Smooth muscle cell (in vitro differentiated cells): ENCODE measurements around the gene TBL1XR1. TPM values are rescaled to one million over a fixed set of nuclear protein-coding genes. Genes with fewer than 3 reads are reported as not detected.
"Not testable (repeated sequence)": the region's sequence is repeated elsewhere in the genome, so short reads cannot be mapped to it uniquely, and the experiment has no call there.

Experiments used
- DNase-seq: peaks from one replicate; lab custom pipeline; 2025; ENCODE audit not compliant: unreplicated experiment; lab: John Stamatoyannopoulos, UW
- H2AFZ ChIP-seq: fragments of 200-600 bp; sonication (generic); 2 replicates; pipeline ENCODE4 v1.6.0; 2016; ENCODE audit warnings: antibody characterized with exemption, low read depth, mild to moderate bottlenecking
- H3F3A ChIP-seq: fragments of 200-600 bp; sonication (generic); 2 replicates; pipeline ENCODE4 v1.6.0; 2017; ENCODE audit warnings: antibody characterized with exemption, low read depth
- H3K27ac ChIP-seq: fragments of 200-600 bp; sonication (generic); 2 replicates; pipeline ENCODE4 v1.5.1; 2016; ENCODE audit warnings: low read depth, mild to moderate bottlenecking
- H3K27me3 ChIP-seq: fragments of 200-600 bp; sonication (generic); 2 replicates; pipeline ENCODE4 v1.6.1; 2016; ENCODE audit warnings: low read depth, mild to moderate bottlenecking
- H3K36me3 ChIP-seq: fragments of 200-600 bp; sonication (generic); 2 replicates; pipeline ENCODE4 v1.5.1; 2016; ENCODE audit warnings: low read depth
- H3K4me1 ChIP-seq: fragments of 200-600 bp; sonication (generic); 2 replicates; pipeline ENCODE4 v1.5.1; 2016; ENCODE audit warnings: low read depth
- H3K4me2 ChIP-seq: fragments of 200-600 bp; sonication (generic); 2 replicates; pipeline ENCODE4 v1.6.0; 2016; ENCODE audit warnings: mild to moderate bottlenecking
- H3K4me3 ChIP-seq: fragments of 200-600 bp; sonication (generic); 2 replicates; pipeline ENCODE4 v1.5.1; 2016; ENCODE audit warnings: mild to moderate bottlenecking
- H3K79me2 ChIP-seq: fragments of 200-600 bp; sonication (generic); 2 replicates; pipeline ENCODE4 v1.6.0; 2016; ENCODE audit warnings: low read depth, mild to moderate bottlenecking
- H3K9ac ChIP-seq: fragments of 200-600 bp; sonication (generic); 2 replicates; pipeline ENCODE4 v1.6.0; 2016; ENCODE audit warnings: low read depth
- H3K9me3 ChIP-seq: fragments of 200-600 bp; sonication (generic); replicated peaks from 2 replicates; pipeline ENCODE4 v1.5.1; 2016; ENCODE audit warnings: low read depth
- H4K20me1 ChIP-seq: fragments of 200-600 bp; sonication (generic); 2 replicates; pipeline ENCODE4 v1.6.0; 2016; ENCODE audit warnings: low read depth
- CTCF ChIP-seq: fragments of 200-600 bp; sonication (generic); IDR thresholded peaks from 2 replicates; pipeline ENCODE4 v1.5.1; 2017; ENCODE audit warnings: borderline replicate concordance, mild to moderate bottlenecking, antibody characterized with exemption; ENCODE audit not compliant: insufficient read depth, poor library complexity, severe bottlenecking
- WGBS: methylation state at CpG from one replicate; pipeline ENCODE4 v1.1.7; 2016; ENCODE audit warnings: low lambda C conversion rate; 5-methylcytosine and 5-hydroxymethylcytosine counted together
- polyA plus RNA-seq: library from polyadenylated mRNA; unstranded; fragments of >200 nt; fragmentation: Nextera tagmentation; extraction: Ambion mirVana; gene quantifications from 2 replicates; pipeline ENCODE4 v1.2.1, GENCODE V29; 2016
- total RNA-seq: library from RNA; depleted of rRNA; stranded (reverse); fragments of >200 nt; gene quantifications from 2 replicates; pipeline ENCODE4 v1.2.3, GENCODE V29; 2014

TBL1XR1 gene
- total and polyA plus RNA-seq, 2 experiments from 2014 or later: 19.9 to 115 TPM

GRCh38 chr3:177193688-177194268 is 3.5 kb downstream of the TBL1XR1 start:
- H3K4me3 ChIP-seq: peak overlapping the region; percentile 81
- no peaks in the 10 kb centered on the region for H3K27me3 ChIP-seq
- peaks cover 5% of the 10 kb centered on the region for H3F3A ChIP-seq
- 79% methylated on average over 9 of the region's 9 CpGs for WGBS
- peaks cover 73% of the 10 kb centered on the region for H4K20me1 ChIP-seq
- H3K36me3 ChIP-seq: no peaks in the 10 kb centered on the region
- peaks cover 31% of the 10 kb centered on the region for H3K4me1 ChIP-seq
- peak overlapping the region; percentile 10 for H3K27ac ChIP-seq
- no peaks in the 10 kb centered on the region for H3K9me3 ChIP-seq
- peak overlapping the region; percentile 96 for H3K4me2 ChIP-seq
- no peak overlapping the region for H2AFZ ChIP-seq
- peaks cover 83% of the 10 kb centered on the region for H3K79me2 ChIP-seq
- no peak for DNase-seq
- no peak for TF ChIP-seq CTCF
- no peak overlapping the region for H3K9ac ChIP-seq

- peaks cover 26% of the 10 kb centered on the region for H3K4me1 ChIP-seq
- not testable (repeated sequence) for H3K4me2 ChIP-seq, H3K27me3 ChIP-seq, H3F3A ChIP-seq, H3K27ac ChIP-seq, DNase-seq, H3K36me3 ChIP-seq, H3K9me3 ChIP-seq, H3K4me3 ChIP-seq, H2AFZ ChIP-seq, H3K9ac ChIP-seq
- 98% methylated on average over 12 of the region's 12 CpGs for WGBS
- peaks cover 88% of the 10 kb centered on the region for H3K79me2 ChIP-seq
- H4K20me1 ChIP-seq: peaks cover 78% of the 10 kb centered on the region
These were observed 4.0 kb downstream of the TBL1XR1 start for GRCh38 chr3:177193275-177193674.

GRCh38 chr3:177190756-177191681 is 6.3 kb downstream of the TBL1XR1 start:
- Histone ChIP-seq H3K79me2 (peaks cover 100% of the 10 kb centered on the region), H3K27ac (peak overlapping the region; percentile 40), H3K27me3 (no peaks in the 10 kb centered on the region), H3F3A (no peaks in the 10 kb centered on the region), H3K9me3 (no peaks in the 10 kb centered on the region), H3K4me3 (no peak overlapping the region), H3K36me3 (no peaks in the 10 kb centered on the region), H3K9ac (peak overlapping the region; percentile 2), H2AFZ (no peak overlapping the region), H4K20me1 (peaks cover 99% of the 10 kb centered on the region), H3K4me1 (peaks cover 22% of the 10 kb centered on the region), H3K4me2 (peak overlapping the region; percentile 27)
- DNase-seq: no peak
- no peak for TF ChIP-seq CTCF
- WGBS: 75% methylated on average over 5 of the region's 5 CpGs

GRCh38 chr3:177190184-177190583 is 7.1 kb downstream of the TBL1XR1 start:
- WGBS: 96% methylated on average over 5 of the region's 5 CpGs

GRCh38 chr3:177188325-177188724 is 9.0 kb downstream of the TBL1XR1 start:
- not testable (repeated sequence) for H2AFZ ChIP-seq, H3K9ac ChIP-seq, H3K4me1 ChIP-seq, H3K4me2 ChIP-seq, H3K36me3 ChIP-seq, H3K4me3 ChIP-seq, H3K27ac ChIP-seq, H3K9me3 ChIP-seq, H3F3A ChIP-seq, DNase-seq, H3K27me3 ChIP-seq
- 92% methylated on average over 4 of the region's 4 CpGs for WGBS
- H3K79me2 ChIP-seq: peaks cover 100% of the 10 kb centered on the region
- H4K20me1 ChIP-seq: peaks cover 100% of the 10 kb centered on the region

More at GRCh38 chr3:177190184-177190583, 7.1 kb downstream of the TBL1XR1 start:
- DNase-seq, H3K36me3 ChIP-seq, H3K9me3 ChIP-seq, H3F3A ChIP-seq, H2AFZ ChIP-seq, H3K4me3 ChIP-seq, H3K27me3 ChIP-seq, H3K9ac ChIP-seq, H3K4me2 ChIP-seq: not testable (repeated sequence)
- H3K79me2 ChIP-seq: peaks cover 100% of the 10 kb centered on the region
- peaks cover 100% of the 10 kb centered on the region for H4K20me1 ChIP-seq
- peak overlapping the region; percentile 40 for H3K27ac ChIP-seq
- H3K4me1 ChIP-seq: peaks cover 24% of the 10 kb centered on the region
